ENCODE data around the gene ARHGEF28.

DNA sequence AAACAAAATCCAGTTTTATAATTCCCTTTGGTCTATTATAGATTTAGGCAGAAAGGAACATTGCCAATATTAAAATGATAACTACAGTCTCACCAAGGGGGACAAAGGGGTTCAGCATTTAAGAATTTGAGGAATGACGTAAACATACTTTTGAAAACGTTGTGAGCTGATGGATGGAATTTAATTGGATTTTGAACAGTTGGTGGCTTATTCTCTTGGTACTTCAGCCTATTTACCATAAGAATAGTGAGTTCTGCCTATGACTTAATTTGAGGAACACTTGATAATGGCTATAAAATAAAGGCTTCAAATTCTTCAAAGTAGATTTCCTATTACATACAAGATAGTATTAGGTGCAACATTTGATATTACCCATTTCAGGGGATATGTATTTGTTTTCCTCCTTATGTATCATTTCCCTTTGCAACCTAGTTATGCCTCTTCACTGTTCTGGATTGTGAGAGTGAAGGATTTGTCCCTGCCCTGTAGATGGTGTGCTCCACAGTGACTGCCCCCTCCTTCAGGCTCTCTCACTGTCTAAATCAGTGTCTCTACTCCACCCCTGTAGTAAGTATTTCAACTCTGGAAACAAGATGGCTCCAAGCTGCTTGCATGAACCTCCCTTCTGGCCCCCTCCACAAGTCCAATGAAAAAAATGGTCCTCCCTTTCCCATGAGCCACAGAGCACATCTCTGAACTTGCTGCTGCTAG lies 225.6 kb downstream of the ARHGEF28 start:
- TF ChIP-seq POLR2A (IDR thresholded peaks at IDR 0.05), result no peak
- TF ChIP-seq, protein P1, sequence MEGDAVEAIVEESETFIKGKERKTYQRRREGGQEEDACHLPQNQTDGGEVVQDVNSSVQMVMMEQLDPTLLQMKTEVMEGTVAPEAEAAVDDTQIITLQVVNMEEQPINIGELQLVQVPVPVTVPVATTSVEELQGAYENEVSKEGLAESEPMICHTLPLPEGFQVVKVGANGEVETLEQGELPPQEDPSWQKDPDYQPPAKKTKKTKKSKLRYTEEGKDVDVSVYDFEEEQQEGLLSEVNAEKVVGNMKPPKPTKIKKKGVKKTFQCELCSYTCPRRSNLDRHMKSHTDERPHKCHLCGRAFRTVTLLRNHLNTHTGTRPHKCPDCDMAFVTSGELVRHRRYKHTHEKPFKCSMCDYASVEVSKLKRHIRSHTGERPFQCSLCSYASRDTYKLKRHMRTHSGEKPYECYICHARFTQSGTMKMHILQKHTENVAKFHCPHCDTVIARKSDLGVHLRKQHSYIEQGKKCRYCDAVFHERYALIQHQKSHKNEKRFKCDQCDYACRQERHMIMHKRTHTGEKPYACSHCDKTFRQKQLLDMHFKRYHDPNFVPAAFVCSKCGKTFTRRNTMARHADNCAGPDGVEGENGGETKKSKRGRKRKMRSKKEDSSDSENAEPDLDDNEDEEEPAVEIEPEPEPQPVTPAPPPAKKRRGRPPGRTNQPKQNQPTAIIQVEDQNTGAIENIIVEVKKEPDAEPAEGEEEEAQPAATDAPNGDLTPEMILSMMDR (IDR thresholded peaks at IDR 0.05), result no peak

All from upper lobe of left lung (tissue), 4 donors.